GM12864 (cell line): Measurements from ENCODE around the gene HS3ST5.

Source experiments
- DNase-seq: peaks from one replicate; pipeline ENCODE4 v3.0.0-alpha.2; 2011; ENCODE audit warnings: low read depth
- H3K4me3 ChIP-seq: 2 replicates; pipeline ENCODE4 v1.5.1; 2011; ENCODE audit warnings: mild to moderate bottlenecking, low read depth, low read length, control low read depth
- TF ChIP-seq, protein P1 (sequence below): IDR thresholded peaks from 2 replicates; pipeline ENCODE4 v1.5.1; 2011; ENCODE audit warnings: low read depth, mild to moderate bottlenecking, moderate library complexity, low read length, control low read depth, inconsistent platforms; ENCODE audit errors: missing control alignments

HS3ST5 gene

DNA sequence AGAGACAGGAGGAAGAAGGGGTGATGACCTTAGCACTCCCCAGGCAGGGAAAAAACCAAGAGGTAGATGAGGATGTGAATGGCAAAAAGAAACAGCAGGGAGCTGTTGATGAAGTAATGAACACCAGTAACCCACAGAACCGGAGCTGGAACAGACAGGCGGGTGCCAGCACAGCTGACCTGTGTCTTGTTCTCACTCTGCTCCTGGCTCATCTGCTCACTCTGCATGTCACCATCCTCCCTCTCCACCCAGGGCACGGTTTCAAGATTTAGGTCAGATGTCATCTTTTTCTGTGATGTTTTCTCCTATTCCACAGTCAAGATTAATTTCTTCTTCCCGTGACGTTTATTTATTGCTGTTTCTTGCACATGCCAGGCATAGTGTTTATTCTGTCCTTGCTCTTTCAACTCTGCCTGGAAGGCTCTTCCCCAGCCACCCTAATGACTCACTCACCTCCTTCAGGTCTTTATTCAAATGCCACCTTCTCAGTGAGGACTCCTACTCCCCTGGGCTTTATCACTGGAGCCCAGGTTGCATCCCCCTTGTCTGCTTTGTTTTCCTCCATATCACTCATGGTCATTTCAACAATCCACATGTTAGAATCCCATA is 207.4 kb downstream of the HS3ST5 start:
- TF ChIP-seq, protein P1, sequence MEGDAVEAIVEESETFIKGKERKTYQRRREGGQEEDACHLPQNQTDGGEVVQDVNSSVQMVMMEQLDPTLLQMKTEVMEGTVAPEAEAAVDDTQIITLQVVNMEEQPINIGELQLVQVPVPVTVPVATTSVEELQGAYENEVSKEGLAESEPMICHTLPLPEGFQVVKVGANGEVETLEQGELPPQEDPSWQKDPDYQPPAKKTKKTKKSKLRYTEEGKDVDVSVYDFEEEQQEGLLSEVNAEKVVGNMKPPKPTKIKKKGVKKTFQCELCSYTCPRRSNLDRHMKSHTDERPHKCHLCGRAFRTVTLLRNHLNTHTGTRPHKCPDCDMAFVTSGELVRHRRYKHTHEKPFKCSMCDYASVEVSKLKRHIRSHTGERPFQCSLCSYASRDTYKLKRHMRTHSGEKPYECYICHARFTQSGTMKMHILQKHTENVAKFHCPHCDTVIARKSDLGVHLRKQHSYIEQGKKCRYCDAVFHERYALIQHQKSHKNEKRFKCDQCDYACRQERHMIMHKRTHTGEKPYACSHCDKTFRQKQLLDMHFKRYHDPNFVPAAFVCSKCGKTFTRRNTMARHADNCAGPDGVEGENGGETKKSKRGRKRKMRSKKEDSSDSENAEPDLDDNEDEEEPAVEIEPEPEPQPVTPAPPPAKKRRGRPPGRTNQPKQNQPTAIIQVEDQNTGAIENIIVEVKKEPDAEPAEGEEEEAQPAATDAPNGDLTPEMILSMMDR, result no peak
- DNase-seq, result no peak
- H3K4me3 ChIP-seq, result no peak overlapping the region

DNA sequence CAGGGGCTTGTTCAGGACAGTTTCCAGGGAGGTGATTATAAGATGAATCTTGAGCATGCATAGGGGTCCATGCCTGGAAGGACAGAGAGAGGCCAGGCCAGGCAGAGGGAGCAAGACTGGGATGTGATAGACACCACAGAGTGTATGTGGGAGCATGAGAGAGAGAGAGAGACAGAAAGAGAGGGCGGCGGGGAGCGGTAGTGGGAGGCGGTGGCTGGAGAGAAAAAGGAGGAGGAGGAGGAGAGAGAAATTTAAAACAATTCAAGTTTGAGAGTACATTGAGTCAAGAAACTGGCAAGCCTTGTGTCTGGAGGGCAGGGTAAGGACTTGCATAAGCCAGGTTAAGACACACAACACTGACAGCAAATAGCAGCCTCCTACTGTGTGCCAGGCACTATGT is 209.0 kb downstream of the HS3ST5 start:
- TF ChIP-seq, protein P1, result no peak
- no peak for DNase-seq
- H3K4me3 ChIP-seq, result no peak overlapping the region

DNA sequence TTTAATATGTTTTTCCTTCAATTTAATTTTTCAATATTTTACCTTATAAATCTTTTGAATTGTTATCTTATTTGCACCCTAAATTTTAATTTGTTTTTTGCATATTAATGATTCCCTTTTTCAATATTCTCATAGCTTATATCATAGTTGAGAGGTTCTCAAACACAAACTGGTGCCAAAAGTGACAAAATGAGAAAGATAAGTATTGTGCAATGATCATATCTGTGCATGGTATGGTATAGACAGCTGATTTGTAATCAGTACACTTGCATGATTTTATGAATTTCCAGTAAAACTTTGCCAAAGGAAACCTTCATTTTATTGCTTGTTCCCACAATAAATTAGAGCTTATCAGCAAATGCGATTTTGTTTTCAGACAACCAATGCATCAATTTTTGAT is 210.9 kb downstream of the HS3ST5 start:
- TF ChIP-seq, protein P1, result no peak

DNA sequence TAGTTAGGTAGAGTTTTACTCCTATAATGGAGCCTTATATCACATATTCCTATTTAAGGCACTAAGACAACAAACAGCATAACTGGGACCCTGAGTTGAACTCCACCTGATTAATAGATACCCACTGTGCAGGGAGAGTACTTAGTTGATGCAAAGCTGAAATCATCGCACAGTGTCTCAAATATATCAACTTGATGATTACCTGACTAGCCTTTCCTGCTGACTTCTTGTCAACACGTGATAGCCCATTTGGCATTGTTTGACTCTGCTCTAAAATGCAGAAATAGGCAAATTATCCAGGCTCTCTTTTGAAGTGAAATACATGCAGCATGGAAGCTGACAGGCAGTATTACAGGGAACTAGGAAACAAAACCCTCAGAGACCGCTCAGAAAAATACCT is 217.2 kb downstream of the HS3ST5 start:
- TF ChIP-seq, protein P1, result no peak
- no peak for DNase-seq

More for the DNA sequence above, 210.9 kb downstream of the HS3ST5 start:
- DNase-seq, result no peak
- H3K4me3 ChIP-seq, result no peak overlapping the region

DNA sequence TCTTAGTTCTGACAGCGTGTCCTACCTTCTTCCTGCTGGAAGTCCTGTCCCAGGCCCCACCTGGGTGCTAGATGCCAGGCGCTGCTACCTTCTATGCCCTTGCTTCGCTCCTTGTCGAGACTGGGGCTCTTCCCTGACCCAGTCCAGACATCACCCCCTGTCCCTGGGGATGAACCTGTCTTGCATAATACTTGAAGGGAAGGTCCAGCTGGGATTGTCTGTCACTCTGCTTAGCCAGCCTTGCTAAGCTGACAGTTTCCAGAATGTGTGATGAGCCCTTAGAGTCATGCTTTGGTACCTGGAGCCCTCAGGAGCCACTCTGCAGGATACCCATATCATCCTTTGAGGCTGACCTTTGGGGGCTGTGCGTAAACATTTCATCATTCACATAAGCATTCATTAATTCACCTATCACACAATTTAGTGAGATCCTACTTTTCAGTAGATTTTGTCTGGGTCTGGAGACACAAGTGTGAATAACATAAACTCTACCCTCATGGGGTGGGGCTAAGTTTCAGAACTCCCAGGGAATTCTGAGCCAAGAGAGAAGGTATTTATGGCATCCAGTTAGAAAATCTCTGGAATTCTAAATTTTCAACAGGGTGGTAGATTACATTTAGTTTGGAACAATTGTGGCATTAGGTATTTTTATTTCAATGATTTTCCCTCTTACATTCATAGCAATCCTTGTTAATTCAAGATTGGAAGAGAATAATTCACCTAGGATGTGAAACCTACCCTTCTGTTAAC is 220.7 kb downstream of the HS3ST5 start:
- no peak overlapping the region for H3K4me3 ChIP-seq
- TF ChIP-seq, protein P1, result no peak
- no peak for DNase-seq

More for the DNA sequence above, 217.2 kb downstream of the HS3ST5 start:
- H3K4me3 ChIP-seq, result no peak overlapping the region

DNA sequence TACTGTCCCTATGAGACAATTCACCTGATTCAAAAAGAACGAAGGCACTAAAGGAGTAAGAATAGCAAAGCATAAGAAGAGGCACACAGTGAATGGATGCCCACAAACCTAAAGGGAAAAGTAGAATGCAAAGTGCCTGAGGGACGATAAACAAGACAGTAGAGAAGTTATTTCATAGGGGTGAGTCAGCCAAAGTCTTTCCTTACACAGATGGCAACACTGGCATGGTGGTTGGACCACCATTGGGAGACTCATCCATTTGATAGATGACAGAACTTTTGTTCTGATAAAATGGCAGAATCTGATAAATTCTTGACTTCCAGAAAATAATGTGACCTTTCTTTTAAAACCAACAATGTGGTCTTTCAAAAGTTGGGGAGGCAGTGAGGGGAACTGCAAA is 223.8 kb downstream of the HS3ST5 start:
- no peak overlapping the region for H3K4me3 ChIP-seq
- no peak for DNase-seq
- TF ChIP-seq, protein P1, result no peak
